Limb (tissue), 2 donors: ENCODE measurements around the gene RHOBTB1.

ENCODE experiments used
- DNase-seq, 2 donors: peaks; one replicate each; pipeline ENCODE4 v3.0.0-alpha.2; 2016; ENCODE audit errors: extremely low spot score in 2 of 2

The RHOBTB1 gene

GRCh38 chr10:60965696-60966095, 21.7 kb upstream of the RHOBTB1 start:
- no peak for DNase-seq

GRCh38 chr10:60964257-60965235, 20.6 kb upstream of the RHOBTB1 start:
- peak; percentile 60 to 82 for DNase-seq

- no peak for DNase-seq
Measured at GRCh38 chr10:60963441-60964256, 19.7 kb upstream of the RHOBTB1 start.

- DNase-seq: no peak
Measured at GRCh38 chr10:60962946-60963345, 19.0 kb upstream of the RHOBTB1 start.

- DNase-seq: no peak
Measured at GRCh38 chr10:60960913-60961312, 16.9 kb upstream of the RHOBTB1 start.

GRCh38 chr10:60960031-60960430, 16.0 kb upstream of the RHOBTB1 start:
- DNase-seq: no peak

GRCh38 chr10:60958892-60959601, 15.1 kb upstream of the RHOBTB1 start:
- DNase-seq: no peak

- DNase-seq: no peak
Measured at GRCh38 chr10:60957667-60958221, 13.8 kb upstream of the RHOBTB1 start.

GRCh38 chr10:60955957-60956425, 12.0 kb upstream of the RHOBTB1 start:
- DNase-seq: no peak

- no peak for DNase-seq
Measured at GRCh38 chr10:60955316-60955715, 11.3 kb upstream of the RHOBTB1 start.

- no peak for DNase-seq
Measured at GRCh38 chr10:60954035-60954434, 10.1 kb upstream of the RHOBTB1 start.

GRCh38 chr10:60953420-60953819, 9.4 kb upstream of the RHOBTB1 start:
- DNase-seq: no peak

- no peak for DNase-seq
Measured at GRCh38 chr10:60952846-60953220, 8.8 kb upstream of the RHOBTB1 start.

GRCh38 chr10:60952067-60952845, 8.3 kb upstream of the RHOBTB1 start:
- DNase-seq: no peak

- no peak for DNase-seq
Measured at GRCh38 chr10:60951272-60951724, 7.3 kb upstream of the RHOBTB1 start.

GRCh38 chr10:60950300-60950699, 6.3 kb upstream of the RHOBTB1 start:
- no peak for DNase-seq

GRCh38 chr10:60948851-60949250, 4.9 kb upstream of the RHOBTB1 start:
- DNase-seq: no peak

GRCh38 chr10:60944910-60945297, 919 bp upstream of the RHOBTB1 start:
- DNase-seq: no peak

GRCh38 chr10:60943316-60944057, 498 bp downstream of the RHOBTB1 start:
- peak; percentile 58 to 88 for DNase-seq
